Adrenal gland (tissue), 5 donors: ENCODE data around the gene SUMO2.

Source experiments
- CTCF ChIP-seq, 6 experiments: fragments of 450-650 bp in 4 of 6; fragments of 200-600 bp in 2 of 6; sonication (generic) in 1 of 6; IDR thresholded peaks; 1 replicate in 5 of 6; 2 replicates in 1 of 6; pipeline versions ENCODE4 v1.5.1 to v1.8.0; 2016 to 2021; ENCODE audit warnings: antibody characterized with exemption in 6 of 6, mild to moderate bottlenecking in 2 of 6, moderate library complexity in 1 of 6
- POLR2A ChIP-seq, 2 donors: fragments of 450-650 bp; IDR thresholded peaks; one replicate each; pipeline ENCODE4 v1.6.1; 2017; ENCODE audit warnings: antibody characterized with exemption in 2 of 2, mild to moderate bottlenecking in 2 of 2, moderate library complexity in 1 of 2
- donor health status: DM: no; HTN: no; CAD: no.

DNA sequence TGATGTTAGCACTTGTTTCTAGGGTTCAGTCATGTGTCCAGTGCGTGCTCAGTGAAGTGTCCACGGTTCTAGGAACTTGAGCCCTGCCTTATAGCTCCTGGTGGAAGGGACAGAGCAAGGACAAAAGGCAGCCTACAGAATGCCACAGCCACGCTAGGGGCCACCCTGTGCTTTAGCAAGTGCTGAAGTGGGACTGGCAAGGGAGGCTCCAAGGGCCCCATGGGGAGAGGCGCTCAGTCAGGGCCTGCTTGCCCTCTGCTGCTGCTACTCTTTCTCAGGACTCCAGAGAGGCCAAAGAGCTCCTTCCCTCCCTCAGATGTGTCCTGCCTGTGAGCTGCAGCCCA lies 58.0 kb downstream of the SUMO2 start:
- TF ChIP-seq CTCF (IDR thresholded peaks at IDR 0.05) = no peak
- TF ChIP-seq POLR2A (IDR thresholded peaks at IDR 0.05) = no peak
